Tibial nerve (tissue), 4 donors: ENCODE measurements around the gene COL19A1. TPM values are rescaled to one million over a fixed set of nuclear protein-coding genes. Genes with fewer than 3 reads are reported as not detected.

ENCODE experiments used
- DNase-seq, 2 donors: peaks; one replicate each; pipeline ENCODE4 v3.0.0-alpha.2; 2019; ENCODE audit warnings: low spot score in 2 of 2
- H3K27ac ChIP-seq, 4 donors: fragments of 200-600 bp; sonication (generic) in 3 of 4; one replicate each; pipeline ENCODE4 v1.5.1; 2017 to 2019; ENCODE audit warnings: mild to moderate bottlenecking in 1 of 4
- H3K27me3 ChIP-seq, 2 donors: fragments of 200-600 bp; sonication (generic) in 1 of 2; one replicate each; pipeline versions ENCODE4 v1.5.1 to v1.6.0; 2017 to 2019
- H3K36me3 ChIP-seq, 3 donors: fragments of 200-600 bp; sonication (generic); one replicate each; pipeline ENCODE4 v1.5.1; 2018 to 2019
- H3K4me1 ChIP-seq, 4 donors: fragments of 200-600 bp; sonication (generic) in 3 of 4; one replicate each; pipeline ENCODE4 v1.5.1; 2017 to 2019
- H3K4me3 ChIP-seq, 4 donors: fragments of 200-600 bp; sonication (generic) in 3 of 4; one replicate each; pipeline ENCODE4 v1.5.1; 2017 to 2019; ENCODE audit warnings: mild to moderate bottlenecking in 1 of 4, moderate library complexity in 1 of 4
- H3K9me3 ChIP-seq, 4 donors: fragments of 200-600 bp; sonication (generic) in 3 of 4; one replicate each; pipeline ENCODE4 v1.5.1; 2017 to 2019
- EP300 ChIP-seq, 2 donors: sonication (generic); formaldehyde crosslinking; IDR thresholded peaks; one replicate each; pipeline ENCODE4 v1.6.1; 2017; ENCODE audit warnings: antibody characterized with exemption in 2 of 2, mild to moderate bottlenecking in 1 of 2
- POLR2A ChIP-seq, 2 donors: fragments of 450-650 bp; IDR thresholded peaks; one replicate each; pipeline ENCODE4 v1.6.1; 2017; ENCODE audit warnings: antibody characterized with exemption in 2 of 2, mild to moderate bottlenecking in 2 of 2, moderate library complexity in 2 of 2
- WGBS, 2 donors: methylation state at CpG; one replicate each; pipeline ENCODE4 v1.1.5; 2018; 5-methylcytosine and 5-hydroxymethylcytosine counted together
- total RNA-seq, 4 donors: library from RNA; depleted of rRNA; stranded (reverse); fragments of >200 nt; gene quantifications; one replicate each; pipeline ENCODE4 v1.1.0, GENCODE V29; 2016
- TF ChIP-seq, protein P1 (sequence below), 5 experiments: fragments of 200-600 bp in 3 of 5; fragments of 450-650 bp in 2 of 5; sonication (generic) in 3 of 5; IDR thresholded peaks; one replicate each; pipeline ENCODE4 v1.5.1; 2016 to 2019; ENCODE audit warnings: antibody characterized with exemption in 5 of 5, mild to moderate bottlenecking in 3 of 5, moderate library complexity in 2 of 5

COL19A1 gene
- total RNA-seq, 4 donors from 2014 or later: under 0.01 to 0.42 TPM; not detected in 2

- no peaks in the 10 kb centered on the region for H3K4me1 ChIP-seq
- H3K27me3 ChIP-seq: no peaks in the 10 kb centered on the region
- H3K9me3 ChIP-seq: peaks cover 0 to 21% (median 0%) of the 10 kb centered on the region in 4 donors
- 56 to 76% methylated on average over 1 of the region's 1 CpG for WGBS, 2 donors
- TF ChIP-seq, protein P1, sequence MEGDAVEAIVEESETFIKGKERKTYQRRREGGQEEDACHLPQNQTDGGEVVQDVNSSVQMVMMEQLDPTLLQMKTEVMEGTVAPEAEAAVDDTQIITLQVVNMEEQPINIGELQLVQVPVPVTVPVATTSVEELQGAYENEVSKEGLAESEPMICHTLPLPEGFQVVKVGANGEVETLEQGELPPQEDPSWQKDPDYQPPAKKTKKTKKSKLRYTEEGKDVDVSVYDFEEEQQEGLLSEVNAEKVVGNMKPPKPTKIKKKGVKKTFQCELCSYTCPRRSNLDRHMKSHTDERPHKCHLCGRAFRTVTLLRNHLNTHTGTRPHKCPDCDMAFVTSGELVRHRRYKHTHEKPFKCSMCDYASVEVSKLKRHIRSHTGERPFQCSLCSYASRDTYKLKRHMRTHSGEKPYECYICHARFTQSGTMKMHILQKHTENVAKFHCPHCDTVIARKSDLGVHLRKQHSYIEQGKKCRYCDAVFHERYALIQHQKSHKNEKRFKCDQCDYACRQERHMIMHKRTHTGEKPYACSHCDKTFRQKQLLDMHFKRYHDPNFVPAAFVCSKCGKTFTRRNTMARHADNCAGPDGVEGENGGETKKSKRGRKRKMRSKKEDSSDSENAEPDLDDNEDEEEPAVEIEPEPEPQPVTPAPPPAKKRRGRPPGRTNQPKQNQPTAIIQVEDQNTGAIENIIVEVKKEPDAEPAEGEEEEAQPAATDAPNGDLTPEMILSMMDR (IDR thresholded peaks at IDR 0.05): no peak
- TF ChIP-seq POLR2A (IDR thresholded peaks at IDR 0.05) (no peak), EP300 (IDR thresholded peaks at IDR 0.05) (no peak)
- H3K36me3 ChIP-seq: no peaks in the 10 kb centered on the region
- no peak overlapping the region for H3K4me3 ChIP-seq
- DNase-seq: no peak
- H3K27ac ChIP-seq: no peak overlapping the region
Observed at GRCh38 chr6:70041411-70041810, 175.1 kb downstream of the COL19A1 start.

- no peak for TF ChIP-seq EP300 (IDR thresholded peaks at IDR 0.05)
- no peak for TF ChIP-seq POLR2A (IDR thresholded peaks at IDR 0.05)
- TF ChIP-seq, protein P1 (IDR thresholded peaks at IDR 0.05): no peak
- no peak for DNase-seq
- Histone ChIP-seq H3K4me1 (no peaks in the 10 kb centered on the region), H3K27ac (no peak overlapping the region), H3K36me3 (no peaks in the 10 kb centered on the region), H3K4me3 (no peak overlapping the region), H3K9me3 (peaks cover 0 to 21% (median 0%) of the 10 kb centered on the region in 4 donors), H3K27me3 (no peaks in the 10 kb centered on the region)
- 77 to 78% methylated on average over 3 of the region's 3 CpGs for WGBS, 2 donors
Observed at GRCh38 chr6:70045413-70045812, 179.1 kb downstream of the COL19A1 start.

- Histone ChIP-seq H3K27me3 (no peaks in the 10 kb centered on the region), H3K4me1 (no peaks in the 10 kb centered on the region), H3K36me3 (no peaks in the 10 kb centered on the region), H3K4me3 (no peak overlapping the region), H3K27ac (no peak overlapping the region), H3K9me3 (no peaks in the 10 kb centered on the region)
- TF ChIP-seq POLR2A (IDR thresholded peaks at IDR 0.05): no peak
- no peak for TF ChIP-seq EP300 (IDR thresholded peaks at IDR 0.05)
- TF ChIP-seq, protein P1 (IDR thresholded peaks at IDR 0.05): no peak
- 67 to 75% methylated on average over 5 of the region's 5 CpGs for WGBS, 2 donors
- no peak for DNase-seq
Observed at GRCh38 chr6:70051197-70052124, 185.1 kb downstream of the COL19A1 start.

- DNase-seq: no peak
- Histone ChIP-seq H3K27me3 (no peaks in the 10 kb centered on the region), H3K4me3 (no peak overlapping the region), H3K4me1 (no peaks in the 10 kb centered on the region), H3K9me3 (no peaks in the 10 kb centered on the region), H3K27ac (no peak overlapping the region), H3K36me3 (no peaks in the 10 kb centered on the region)
- 64 to 70% methylated on average over 2 of the region's 2 CpGs for WGBS, 2 donors
- TF ChIP-seq, protein P1 (IDR thresholded peaks at IDR 0.05): no peak
- no peak for TF ChIP-seq EP300 (IDR thresholded peaks at IDR 0.05)
- no peak for TF ChIP-seq POLR2A (IDR thresholded peaks at IDR 0.05)
Observed at GRCh38 chr6:70059039-70059719, 192.8 kb downstream of the COL19A1 start.

- H3K27ac ChIP-seq: no peak overlapping the region
- no peaks in the 10 kb centered on the region for H3K9me3 ChIP-seq
- H3K4me3 ChIP-seq: no peak overlapping the region
- H3K4me1 ChIP-seq: no peaks in the 10 kb centered on the region
- no peaks in the 10 kb centered on the region for H3K36me3 ChIP-seq
- WGBS, 2 donors: 80 to 86% methylated on average over 5 of the region's 5 CpGs
- H3K27me3 ChIP-seq: no peaks in the 10 kb centered on the region
- TF ChIP-seq EP300 (IDR thresholded peaks at IDR 0.05): no peak
- TF ChIP-seq, protein P1 (IDR thresholded peaks at IDR 0.05): no peak
- TF ChIP-seq POLR2A (IDR thresholded peaks at IDR 0.05): no peak
- no peak for DNase-seq
Observed at GRCh38 chr6:70060680-70061079, 194.3 kb downstream of the COL19A1 start.
